NCI-H1105 treated with DMSO at 0.1 percent for 48 hours (cell line): ENCODE measurements around the gene GALNS.
"Not testable (repeated sequence)": the region's sequence is repeated elsewhere in the genome, so short reads cannot be mapped to it uniquely, and the experiment has no call there.

Experiments used
- DNase-seq: peaks from one replicate; lab custom pipeline; 2025; lab: John Stamatoyannopoulos, UW

GALNS gene

DNA sequence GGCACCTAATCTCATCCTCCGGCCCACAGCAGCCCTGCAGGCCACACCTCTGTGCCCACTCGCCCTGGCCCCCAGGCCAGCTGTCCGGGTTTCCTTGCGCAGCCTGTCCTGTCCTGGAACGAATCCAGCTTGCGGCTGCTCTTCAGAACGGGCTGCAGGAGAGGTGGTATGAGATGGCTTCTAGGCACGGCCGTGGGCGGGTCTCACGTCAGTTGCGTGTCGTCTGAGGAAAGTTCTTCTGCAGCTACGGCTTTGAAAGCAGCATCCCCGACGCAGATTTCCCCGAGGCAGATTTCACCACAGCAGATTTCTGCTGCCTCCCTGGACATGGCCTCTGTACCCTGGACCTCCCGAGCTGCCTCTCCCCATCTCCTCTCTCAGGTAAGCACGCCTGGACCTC is 18.2 kb downstream of the GALNS start:
- DNase-seq, result no peak

DNA sequence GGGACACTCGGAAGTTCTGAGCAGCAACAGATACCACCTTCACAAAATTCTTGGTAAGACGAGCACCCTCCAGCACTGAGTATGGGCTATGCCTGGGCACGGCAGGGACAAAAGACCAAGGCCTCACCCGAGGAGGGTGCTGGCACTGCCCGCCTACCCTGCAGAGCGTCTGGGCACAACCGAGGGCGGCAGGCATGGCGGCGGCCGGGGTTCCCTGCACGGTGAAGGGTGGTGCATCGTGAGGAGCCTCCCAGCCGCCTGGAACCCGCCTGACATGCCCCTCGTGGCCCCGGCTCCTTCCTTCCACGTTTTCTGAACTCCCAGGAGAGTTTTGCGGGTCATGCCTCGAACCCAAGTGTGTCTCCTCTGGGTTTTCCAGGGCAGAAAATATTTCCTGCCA is 18.9 kb downstream of the GALNS start:
- no peak for DNase-seq

GRCh38 chr16:88836791-88837190 is 20.0 kb downstream of the GALNS start:
- no peak for DNase-seq

DNA sequence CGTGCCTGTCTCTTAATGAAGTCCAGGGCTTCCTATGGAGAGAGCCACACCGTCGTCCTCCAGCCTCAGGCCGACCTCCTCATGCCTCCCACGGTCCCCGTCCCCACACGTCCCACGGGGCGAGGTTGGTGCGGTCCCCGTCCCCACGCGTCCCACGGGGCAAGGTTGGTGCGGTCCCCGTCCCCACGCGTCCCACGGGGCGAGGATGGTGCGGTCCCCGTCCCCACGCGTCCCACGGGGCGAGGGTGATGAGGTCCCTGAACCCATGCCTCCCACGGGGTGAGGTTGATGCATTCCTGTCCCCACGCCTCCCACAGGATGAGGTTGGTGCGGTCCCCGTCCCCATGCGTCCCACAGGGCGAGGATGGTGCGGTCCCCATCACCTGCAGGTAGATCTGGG is 20.9 kb downstream of the GALNS start:
- DNase-seq, result no peak

- no peak for DNase-seq
Observed at GRCh38 chr16:88835383-88835782, 21.4 kb downstream of the GALNS start.

- no peak for DNase-seq
Observed at GRCh38 chr16:88834670-88835069, 22.1 kb downstream of the GALNS start.

- no peak for DNase-seq
Observed at GRCh38 chr16:88833086-88833485, 23.7 kb downstream of the GALNS start.

- no peak for DNase-seq
Observed at GRCh38 chr16:88831838-88832237, 24.9 kb downstream of the GALNS start.

- no peak for DNase-seq
Observed at GRCh38 chr16:88830783-88831182, 26.0 kb downstream of the GALNS start.

DNA sequence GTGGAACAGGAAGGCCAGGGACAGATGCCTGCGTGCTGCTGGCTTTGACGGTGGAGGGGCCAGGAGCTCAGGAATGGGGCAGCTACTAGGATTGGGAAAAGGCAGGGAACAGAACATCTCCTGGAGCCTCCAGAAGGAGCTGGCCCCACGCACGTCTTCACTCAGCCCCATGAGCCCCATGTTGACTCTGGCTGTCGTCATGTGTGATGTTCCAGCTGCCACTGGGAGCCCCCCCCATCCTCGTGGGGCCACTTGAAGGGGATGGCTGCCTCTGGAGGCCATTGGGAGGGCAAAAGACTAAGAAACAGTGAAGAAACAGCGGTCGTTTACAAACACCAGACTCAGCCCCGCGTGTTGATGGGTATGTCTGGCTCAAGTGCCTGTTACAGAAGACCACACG is 26.5 kb downstream of the GALNS start:
- DNase-seq, result no peak

- no peak for DNase-seq
Observed at GRCh38 chr16:88828711-88829110, 28.0 kb downstream of the GALNS start.

- no peak for DNase-seq
Observed at GRCh38 chr16:88827727-88828126, 29.0 kb downstream of the GALNS start.

- DNase-seq, result no peak
Observed at GRCh38 chr16:88826070-88826840, 30.5 kb downstream of the GALNS start.

DNA sequence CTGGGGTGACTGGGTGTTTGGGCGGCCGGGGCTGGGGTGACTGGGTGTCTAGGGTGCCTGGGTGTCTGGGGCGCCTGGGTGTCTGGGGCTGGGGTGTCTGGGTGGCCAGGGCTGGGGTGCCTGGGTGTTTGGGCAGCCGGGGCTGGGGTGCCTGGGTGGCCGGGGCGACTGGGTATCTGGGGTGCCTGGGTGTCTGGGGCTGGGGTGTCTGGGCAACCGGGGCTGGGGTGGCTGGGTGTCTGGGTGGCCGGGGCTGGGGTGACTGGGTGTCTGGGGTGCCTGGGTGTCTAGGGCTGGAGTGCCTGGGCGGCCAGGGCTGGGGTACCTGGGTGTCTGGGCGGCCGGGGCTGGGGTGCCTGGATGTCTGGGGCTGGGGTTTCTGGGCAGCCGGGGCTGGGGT is 31.6 kb downstream of the GALNS start:
- no peak for DNase-seq

- DNase-seq, result no peak
Observed at GRCh38 chr16:88824256-88825077, 32.3 kb downstream of the GALNS start.

- not testable (repeated sequence) for DNase-seq
Observed at GRCh38 chr16:88823646-88824045, 33.1 kb downstream of the GALNS start.

DNA sequence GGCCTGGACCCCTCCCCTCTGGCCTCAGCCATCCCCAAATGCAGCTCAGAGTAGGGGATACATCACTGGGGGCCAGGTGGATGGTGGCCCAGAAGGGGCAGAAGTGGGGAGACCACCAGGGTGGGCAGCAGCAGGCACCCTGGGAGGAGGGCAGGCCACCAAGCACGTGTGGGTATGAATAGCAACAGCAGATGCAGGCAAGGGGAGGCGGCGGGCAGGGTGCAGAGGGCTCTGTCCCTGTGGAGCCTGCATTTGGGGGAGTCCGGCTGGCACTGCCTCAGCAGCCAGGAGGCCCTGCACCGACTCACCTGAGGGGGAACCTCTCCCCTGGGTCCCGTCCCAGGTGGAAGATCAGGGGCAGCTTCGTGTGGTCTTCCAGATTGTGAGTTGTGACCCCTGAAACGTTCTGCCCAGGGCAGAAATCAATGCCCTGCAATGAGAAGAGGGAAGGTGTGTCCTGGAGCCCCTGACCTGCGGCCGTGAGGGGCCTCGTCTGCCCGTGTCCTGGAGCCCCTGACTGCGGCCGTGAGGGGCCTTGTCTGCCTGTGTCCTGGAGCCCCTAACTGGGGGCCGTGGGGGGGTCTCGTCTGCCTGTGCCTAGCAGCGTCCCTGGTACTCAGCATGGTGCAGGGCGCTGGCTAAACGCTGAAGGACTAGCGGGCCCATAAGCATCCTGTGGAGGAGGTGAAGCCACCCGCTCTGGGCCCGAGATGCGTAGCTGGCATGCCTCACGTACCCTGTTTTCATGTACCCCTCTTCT is 34.3 kb downstream of the GALNS start:
- no peak for DNase-seq

DNA sequence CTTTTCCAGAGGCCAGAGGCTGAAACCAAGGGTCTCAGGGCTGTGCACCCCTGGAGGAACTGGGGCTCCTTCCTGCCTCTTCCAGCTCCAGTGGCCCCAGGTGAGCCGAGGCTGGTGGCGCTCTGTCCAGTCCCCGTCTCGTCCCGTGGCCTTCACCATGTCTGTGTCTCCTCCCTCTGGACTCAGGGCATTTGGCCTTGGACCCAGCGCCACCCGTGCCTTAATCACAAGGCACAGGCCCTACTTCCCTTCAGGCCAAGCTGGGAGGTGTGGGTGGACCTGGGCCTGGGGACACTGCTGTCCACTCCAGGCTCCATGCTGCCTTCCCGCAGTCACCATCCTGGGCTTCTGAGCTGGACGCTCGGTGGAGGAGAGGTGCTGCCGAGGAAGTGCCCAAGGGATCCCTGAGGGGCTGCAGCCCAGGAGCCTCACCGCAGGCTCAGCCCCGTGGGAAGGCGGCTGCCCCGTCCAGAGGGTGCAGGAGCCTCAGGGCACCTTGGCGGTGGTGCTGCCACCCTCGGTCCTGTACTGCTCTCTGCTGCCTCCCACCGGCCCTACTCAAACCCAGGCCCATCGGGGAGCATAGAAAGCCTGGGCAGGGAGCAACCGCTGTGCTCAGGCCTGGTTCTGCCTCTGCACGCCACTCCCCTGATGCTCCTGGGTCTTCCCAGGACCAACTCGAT is 35.4 kb downstream of the GALNS start:
- DNase-seq, result no peak

- DNase-seq, result no peak
Observed at GRCh38 chr16:88820385-88821025, 36.2 kb downstream of the GALNS start.

DNA sequence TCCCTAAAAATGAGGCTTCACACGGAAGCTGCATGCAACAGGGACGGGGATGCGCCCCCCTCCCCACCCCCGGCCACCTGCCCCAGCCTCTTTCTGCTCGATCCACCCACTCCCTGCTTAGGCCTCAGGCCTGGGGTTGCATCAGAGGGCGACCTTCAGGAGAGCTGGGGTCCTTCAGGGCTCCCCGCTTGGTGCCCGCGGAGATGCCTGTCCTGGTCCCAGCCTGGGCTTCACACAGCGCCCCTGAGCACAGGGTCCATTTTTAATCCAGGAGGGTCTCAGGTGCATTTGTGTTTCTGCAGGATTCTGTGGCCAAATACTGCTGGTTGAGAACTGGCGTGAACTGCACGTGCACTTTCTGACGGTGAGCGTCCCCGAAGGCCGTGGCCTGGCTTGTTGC is 37.6 kb downstream of the GALNS start:
- DNase-seq, result no peak

- no peak for DNase-seq
Observed at GRCh38 chr16:88818575-88818874, 38.2 kb downstream of the GALNS start.
